Urothelium cell line (cell line): Measurements from ENCODE around the gene FANCC.
A peak's percentile ranks its signal among the peaks of the same experiment; 100 is the strongest.

Experiments
- DNase-seq: peaks from one replicate; pipeline ENCODE4 v3.0.0; 2011; ENCODE audit warnings: low spot score, mixed read lengths
- FAIRE-seq: peaks from 2 replicates; lab custom pipeline; 2011; peaks lifted over from hg19 to GRCh38; lab: Jason Lieb, UNC

FANCC gene

DNA sequence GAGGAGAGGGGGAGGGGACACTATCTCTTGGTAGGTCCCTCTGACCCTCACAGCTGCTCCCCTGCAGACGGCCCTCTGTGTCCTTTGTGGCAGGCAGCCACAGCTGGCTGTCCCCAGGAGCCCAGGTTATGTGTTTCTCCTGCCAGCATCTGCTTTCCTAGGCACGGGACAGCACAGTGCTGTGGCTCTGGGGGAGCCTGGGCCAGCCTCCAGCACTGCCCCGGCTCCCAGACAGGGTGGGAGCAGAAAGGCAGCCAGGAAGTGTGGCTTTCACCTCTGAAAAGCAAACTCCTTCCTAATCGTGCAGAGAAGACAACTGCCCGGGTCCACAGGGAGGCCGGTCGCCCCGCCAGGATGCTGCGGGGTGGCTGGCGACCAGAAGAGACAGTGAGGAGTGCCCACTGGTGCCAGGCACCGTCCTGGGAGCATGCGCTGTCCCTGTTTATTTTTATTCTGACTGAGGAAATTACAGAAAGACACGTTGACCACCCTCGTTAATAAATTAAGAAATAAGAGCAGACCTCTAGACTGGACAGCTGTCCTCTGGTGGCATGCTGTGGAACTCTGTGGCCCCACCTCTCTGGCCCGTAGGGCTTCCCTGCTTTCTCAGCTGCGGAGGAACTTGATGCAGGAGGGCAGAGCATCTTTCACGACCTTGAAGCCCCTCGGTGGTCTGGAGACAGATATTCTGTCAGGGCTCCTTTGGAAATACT lies 240.3 kb downstream of the FANCC start:
- no peak for FAIRE-seq
- no peak for DNase-seq

DNA sequence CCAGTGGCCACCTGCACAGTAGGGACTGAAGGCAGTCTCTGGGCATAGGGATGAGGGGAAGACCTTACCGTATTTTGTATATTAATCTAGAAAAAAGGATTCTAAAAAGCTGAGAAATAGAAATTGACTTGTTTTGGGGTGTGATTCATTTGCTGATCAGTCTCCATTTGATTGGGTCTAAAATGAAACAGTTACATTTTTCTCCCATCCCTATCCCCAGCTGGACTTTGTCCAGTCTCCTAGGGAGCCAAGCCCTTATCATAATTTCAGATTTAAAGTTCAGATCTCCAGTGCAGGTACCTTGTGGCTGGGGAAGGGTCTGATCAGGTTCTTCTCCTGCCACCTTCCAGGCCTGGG lies 240.8 kb downstream of the FANCC start:
- DNase-seq (no peak), FAIRE-seq (no peak)

DNA sequence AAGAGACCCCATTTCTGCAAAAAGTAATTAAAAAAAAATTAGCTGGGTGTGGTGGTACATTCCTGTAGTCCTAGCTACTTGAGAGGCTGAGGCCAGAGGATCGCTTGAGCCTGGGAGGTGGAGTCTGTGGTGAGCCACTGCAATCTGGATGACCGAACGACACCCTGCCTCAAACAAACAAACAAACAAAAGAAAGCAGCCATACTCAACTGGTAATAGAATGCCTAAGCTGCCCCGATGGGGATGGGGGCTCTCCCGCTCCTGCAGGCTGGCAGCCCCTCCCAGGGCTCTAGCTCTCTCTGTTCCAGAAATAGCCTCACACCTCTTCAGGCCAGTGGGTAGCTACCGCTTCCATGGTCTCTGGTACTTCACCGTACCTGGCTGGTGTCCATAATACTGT lies 241.8 kb downstream of the FANCC start:
- DNase-seq (no peak), FAIRE-seq (no peak)

DNA sequence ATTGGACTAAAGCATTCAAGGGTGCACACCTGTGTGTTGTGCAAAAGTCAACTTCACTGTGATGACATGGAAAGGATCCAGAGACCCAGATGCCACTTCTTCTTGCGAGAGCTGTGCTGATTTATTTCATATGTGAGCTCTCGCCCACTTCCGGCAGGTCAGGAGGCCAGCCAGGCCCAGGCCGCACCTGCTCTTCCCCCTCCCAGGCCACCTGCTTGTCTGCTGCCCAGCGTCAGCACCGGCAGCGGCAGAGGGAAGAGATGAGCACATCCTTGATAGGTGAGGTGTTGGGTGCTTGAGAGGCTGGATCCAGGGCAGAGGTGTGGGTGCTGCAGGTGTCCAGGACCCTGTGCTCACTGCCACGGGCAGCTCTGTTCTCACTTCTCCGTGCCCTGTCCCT lies 242.9 kb downstream of the FANCC start:
- FAIRE-seq (peak; percentile 5), DNase-seq (no peak)

DNA sequence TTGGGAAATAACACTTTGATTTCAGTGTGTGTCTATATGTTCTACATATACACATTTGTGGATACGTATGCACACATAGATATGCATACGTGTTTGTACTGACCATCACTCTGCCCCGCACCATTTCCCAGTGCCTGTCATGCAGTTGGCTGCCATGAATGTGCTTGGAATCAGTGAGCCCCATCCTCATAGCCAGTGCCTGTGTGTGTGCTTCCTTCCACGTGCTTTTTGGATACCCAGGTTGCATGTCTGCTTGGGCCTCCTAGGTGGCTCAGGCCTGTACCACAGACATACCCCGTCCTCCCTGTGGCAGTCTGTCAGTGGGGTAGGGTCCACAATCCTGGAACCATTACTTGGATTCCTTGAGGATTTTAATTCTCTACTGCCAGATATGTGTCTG lies 243.6 kb downstream of the FANCC start:
- FAIRE-seq (no peak), DNase-seq (no peak)

DNA sequence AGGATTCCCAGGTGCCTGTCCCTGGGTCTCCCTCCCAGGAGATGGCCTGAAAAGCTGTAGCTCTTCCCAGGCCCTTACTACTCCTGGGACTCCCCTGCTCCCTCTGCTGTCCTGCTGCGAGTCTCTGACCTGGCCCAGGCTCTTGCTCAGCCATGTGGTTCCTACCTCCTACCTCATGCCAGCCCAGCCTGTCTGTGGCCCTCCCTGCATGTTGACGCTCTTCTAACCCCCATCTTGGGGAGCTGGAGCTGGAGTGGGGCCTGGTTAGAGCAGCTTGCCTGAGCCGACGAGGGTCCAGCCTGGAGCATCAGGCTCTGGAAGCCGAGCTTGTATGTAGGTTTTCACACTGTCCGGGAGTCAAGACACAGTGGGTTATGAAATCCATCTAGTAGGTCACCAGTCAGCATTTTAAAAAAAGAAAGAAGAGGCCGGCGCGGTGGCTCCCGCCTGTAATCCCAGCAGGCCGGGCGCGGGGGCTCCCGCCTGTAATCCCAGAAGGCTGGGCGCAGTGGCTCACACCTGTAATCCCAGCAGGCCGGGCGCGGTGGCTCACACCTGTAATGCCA lies 244.4 kb downstream of the FANCC start:
- FAIRE-seq, result no peak
- DNase-seq, result peak; percentile 17

DNA sequence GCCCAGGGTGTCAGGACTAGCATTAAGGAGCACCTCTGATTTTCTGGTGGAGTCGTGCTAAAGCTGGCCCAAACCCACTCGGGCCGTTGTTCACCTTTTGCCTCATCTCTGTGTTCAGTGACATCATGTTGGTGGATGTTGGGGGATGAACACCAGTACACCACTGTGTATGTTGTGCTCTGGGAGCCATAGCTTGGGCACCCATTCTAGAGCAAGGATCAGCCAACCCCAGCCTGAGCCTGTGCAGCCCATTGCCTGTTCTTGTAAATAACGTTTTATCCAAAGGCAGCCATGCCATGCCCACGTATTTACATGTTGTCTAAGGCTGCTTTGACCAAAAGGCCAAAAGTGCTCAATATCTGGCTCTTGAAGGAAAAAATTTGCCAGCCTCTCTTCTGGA lies 245.6 kb downstream of the FANCC start:
- FAIRE-seq (peak; percentile 63), DNase-seq (no peak)

DNA sequence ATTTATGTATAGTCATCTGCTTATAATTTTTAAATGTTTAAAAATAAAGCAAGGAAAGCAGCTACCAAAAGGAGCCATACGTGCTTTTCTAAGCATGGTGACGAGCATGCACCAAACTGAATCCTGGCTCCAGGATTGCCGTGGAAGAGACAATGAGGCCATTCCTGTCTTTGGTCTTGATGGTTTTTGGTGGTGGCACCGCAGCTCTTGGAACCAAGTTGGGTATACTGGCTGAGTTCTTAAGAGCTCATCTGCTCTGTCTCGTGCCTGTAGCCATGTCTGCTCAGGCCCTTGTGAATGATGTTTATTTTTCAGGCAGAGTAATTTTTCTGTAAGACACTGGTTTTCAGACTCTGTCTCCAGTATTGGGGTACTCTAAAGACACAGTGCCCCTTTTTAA lies 246.1 kb downstream of the FANCC start:
- FAIRE-seq, result no peak

DNA sequence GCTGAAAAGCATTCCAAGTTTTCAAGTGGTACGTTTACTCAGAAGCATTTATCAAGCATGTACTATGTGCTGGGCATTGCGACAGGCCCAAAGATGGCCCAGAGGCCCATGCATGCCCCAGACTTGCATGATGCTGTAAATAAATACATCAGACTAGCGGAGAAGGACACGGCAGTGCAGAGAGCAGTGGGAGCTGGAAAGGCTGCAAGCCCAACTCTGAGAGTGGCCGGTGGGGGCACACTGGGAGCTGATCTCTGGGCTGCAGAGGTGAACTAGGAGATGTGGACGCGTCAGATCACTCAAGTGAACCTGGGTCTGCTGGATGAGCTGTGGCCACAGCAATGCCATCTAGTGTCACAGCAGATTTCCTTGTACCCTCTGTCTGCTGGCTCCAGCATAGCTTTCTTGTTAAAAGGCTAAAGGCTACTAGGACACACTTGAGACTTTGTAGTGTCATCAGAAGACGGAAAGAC lies 246.9 kb downstream of the FANCC start:
- no peak for FAIRE-seq
- DNase-seq, result no peak

More for the DNA sequence above, 246.1 kb downstream of the FANCC start:
- no peak for DNase-seq

DNA sequence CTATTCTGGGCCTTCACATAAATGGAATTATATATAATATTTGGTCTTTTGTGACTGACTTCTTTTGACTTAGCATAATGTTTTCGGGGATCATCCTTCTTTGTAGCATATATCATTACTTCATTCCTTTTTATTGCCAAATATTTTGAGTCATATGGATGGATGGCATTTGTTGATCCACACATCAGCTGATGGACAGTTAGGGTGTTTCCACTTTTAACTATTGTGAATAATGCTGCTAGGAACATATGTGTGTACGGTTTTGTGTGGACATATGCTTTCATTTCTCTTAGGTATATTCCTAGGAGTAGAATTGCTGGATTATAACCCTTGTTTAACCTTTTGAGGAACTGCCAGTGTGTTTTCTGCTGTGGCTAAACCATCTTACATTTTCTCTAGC lies 249.6 kb downstream of the FANCC start:
- FAIRE-seq, result no peak
- no peak for DNase-seq

DNA sequence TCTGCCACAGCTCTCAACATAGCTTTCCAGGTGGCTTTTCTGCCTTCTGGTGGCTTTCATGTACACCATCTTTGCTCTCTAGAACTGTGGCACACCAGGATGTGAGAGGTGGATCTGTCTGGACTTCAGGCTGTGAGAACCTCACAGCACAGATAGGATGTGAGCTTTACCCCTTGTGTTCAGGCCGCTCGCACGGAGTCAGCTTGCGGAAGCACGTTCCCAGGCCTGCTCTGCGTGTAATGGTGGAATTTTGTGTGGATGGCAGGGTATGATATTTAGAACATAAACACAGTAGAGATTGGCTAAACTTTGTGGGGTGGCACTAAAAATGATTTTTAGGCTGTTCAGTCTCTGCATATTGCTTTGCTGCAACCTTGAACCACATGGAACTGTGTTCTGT lies 250.5 kb downstream of the FANCC start:
- FAIRE-seq (no peak), DNase-seq (no peak)

DNA sequence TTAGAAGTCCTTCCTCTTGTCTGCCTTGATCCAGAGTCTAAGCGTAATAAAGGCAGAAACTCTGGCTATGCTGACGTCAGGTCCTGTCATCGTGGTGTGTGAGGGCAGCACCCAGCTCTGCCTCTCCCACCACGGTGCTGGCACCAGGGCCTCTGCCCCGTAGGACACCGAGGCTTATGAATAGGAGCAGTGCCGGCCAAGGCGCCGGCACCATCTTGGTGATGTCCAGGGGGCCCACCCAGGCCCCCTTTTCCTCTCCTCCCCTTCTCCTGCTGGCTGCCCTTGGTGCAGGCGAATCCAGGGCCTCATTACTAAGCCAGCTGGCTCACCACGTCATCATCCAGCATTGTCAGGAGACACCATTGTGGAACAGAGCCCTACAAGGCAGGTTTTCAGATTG lies 252.3 kb downstream of the FANCC start:
- no peak for FAIRE-seq

DNA sequence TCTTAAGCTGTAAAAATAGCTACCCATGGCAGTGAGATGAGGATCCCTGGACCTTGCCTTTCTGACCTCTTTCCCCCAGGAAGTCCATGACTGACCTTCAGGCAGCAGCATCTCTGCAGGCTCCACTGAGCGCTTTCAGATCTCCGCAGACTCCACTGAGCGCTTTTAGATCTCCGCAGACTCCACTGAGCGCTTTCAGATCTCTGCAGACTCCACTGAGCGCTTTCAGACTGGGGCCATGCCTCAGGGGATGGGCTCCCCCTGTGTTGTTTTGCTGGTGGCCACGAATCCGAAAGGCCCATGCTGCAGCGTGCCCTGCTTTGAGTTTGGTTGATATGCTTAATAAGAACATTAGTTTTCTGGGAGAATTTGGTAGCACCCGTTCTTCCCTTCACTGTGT lies 254.2 kb downstream of the FANCC start:
- no peak for FAIRE-seq
- no peak for DNase-seq

More for the DNA sequence above, 252.3 kb downstream of the FANCC start:
- DNase-seq, result no peak

DNA sequence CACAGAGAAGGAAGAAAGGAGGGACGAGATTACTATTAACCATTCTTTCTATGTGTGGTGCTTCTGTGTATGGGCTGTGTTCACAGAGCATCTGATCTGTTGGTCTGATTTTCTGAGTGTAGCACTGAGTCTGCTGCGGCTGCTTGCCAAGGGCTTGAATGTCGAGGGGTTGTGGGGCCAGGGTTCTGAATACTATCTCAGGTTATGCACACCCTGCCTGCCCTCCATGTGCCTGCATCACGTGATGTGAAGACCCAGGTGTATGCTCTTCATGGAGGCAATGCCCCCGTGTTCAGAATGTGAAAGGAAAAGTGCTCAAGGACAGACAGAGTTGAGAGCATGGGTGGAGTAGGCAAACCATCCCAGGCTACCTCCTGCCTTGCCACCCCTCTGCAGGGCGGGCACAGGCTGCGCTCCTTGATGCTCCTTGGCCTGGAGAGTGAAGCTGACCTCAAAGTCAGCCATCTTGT lies 254.9 kb downstream of the FANCC start:
- DNase-seq, result no peak
- no peak for FAIRE-seq

DNA sequence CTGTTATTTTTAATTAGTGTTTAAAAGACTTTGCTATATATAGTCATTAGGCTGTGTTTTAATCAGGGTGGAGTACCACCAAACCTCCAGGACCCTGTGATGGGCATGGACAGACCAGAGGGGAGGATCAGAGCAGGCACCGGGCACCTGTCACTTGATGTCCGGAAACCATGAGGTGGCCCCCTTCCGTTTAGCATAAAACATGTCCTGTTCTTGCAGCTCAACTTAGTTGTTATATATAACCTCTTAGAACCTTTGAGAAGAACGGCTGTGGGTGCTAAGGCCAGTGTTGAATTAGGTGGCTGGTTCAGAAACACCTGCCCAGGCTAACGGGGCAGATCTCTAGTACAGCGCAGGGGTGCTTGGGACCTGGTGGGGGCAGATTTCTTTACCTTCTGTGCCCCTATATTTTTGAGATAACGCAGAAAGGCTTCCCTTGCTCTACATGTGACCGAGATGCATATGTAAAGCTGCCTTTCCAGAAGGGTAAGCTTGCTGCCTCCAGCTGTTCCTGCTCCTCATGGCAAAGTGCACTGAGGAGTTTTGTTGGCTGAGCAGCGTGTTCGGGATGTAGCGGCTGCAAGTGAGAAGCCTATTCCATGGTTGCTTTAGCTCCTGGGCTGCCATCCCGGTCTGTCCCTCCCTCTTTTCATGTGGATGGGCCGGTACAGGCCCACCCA lies 255.5 kb downstream of the FANCC start:
- DNase-seq, result no peak
- no peak for FAIRE-seq

DNA sequence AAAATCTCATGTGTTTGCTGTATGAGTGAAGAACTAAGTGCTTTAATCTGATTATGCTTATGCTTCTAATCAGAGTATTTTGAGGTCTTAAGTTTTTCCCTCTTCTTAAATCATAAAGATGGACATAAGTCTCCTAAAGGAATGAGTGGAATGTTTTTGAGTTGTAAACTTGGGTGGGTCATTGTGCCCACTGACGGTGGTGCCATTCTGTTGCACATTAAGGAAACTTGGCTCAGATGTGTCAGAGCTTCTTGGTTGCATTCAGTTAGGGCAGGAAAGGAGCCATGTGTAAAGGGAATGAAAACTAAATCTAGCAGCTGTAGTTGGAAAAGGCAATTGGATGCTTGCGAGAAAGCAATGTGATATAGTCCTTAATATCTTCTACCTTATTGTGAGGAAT lies 256.6 kb downstream of the FANCC start:
- DNase-seq (no peak), FAIRE-seq (no peak)

DNA sequence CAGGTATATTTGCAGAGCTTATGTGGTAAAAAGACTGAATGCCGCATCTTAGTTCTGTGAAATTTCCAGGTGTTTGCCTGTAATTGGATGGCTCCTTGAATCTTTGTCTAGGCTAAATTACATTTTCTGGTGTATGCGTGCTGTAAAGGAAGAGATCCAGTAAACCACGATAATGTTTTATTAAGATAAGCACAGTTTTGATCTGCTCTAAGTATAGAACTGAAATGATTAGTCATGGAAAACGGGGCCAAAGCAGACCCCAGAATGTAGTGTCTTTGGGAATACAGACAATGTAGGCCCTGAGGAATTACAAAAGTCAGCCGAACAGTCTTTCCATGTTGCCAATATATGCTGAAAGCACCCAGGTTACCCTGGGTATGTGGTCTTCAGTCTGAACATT lies 257.3 kb downstream of the FANCC start:
- no peak for DNase-seq
- FAIRE-seq, result no peak

DNA sequence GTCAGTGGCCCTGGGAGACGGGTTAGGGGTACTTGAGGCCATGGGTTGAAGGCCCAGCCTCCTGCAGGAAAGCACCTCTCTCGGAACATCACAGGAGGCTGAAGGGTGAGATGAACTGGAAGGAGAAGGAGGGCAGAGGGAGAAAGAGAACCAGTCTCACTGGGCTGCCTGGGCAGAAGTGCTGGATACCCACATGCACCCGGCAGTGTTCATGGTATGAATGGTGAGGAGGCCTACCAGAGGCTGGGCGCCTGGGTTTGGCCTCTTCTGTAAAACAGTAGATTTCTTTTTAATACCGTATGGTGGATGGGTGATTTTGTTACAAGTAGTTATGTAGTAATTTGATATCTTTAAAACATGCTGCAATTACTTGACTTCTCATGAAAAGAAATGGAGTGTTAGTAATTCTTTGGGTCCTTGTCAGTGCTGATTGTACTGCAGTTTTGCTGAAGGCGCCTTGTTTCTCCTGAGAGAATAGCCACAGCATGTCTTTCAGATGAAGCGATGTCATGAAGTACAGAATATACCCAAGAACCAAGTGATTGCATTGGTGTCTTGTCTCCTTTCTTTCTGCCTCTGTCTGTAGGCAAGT lies 258.6 kb downstream of the FANCC start:
- FAIRE-seq (no peak), DNase-seq (no peak)

DNA sequence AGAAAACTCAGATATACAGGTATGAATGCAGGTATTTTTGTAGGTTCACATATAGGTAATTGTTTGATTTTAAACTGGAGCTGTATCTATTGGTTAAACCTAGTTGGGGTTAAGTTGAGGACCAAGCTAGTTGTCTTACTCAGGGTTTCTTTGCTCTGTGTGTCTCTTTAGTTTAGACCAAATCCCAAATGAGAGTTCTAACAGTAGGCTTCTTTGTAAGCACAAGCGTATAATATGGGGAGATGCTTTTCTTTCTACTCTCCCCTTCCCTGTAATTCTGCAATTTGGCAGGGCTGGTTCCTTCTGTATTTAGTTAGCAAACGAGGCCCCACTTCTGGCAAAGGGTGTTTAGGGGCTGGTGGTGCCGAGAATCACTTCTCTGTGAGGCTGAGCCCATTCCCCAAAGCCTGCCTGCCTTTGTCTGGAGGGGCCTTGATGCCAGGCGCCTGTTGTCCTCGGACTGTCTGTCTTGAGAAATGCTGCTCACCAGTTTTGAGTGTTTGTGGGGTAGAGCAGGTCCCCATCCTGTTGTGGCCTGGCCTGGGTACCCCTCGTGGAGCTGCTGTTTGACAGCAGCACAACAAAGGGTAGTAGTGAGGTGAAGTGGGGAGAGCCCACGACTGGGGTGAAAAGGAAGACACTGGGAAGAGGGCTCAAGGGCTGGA lies 259.3 kb downstream of the FANCC start:
- FAIRE-seq (no peak), DNase-seq (no peak)

DNA sequence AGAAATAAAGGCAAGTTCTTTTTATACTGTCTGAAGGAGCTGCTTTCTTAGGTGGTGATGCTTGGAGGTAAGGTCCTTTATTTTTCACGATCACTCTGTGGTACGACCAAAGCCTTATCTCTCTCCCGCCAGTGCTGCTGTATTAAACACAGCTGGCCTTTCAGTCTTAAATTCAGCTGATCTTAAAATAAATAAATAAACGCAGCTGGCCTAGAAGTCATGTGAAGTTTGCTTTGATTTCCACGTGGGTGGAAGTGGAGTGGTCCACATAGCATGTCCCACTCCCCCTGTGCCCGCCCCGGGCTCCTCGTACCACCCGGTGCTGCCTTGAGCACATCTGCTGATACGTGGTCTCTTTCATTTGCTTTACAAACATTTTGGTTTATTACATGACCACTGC lies 260.4 kb downstream of the FANCC start:
- no peak for FAIRE-seq
- DNase-seq, result no peak

DNA sequence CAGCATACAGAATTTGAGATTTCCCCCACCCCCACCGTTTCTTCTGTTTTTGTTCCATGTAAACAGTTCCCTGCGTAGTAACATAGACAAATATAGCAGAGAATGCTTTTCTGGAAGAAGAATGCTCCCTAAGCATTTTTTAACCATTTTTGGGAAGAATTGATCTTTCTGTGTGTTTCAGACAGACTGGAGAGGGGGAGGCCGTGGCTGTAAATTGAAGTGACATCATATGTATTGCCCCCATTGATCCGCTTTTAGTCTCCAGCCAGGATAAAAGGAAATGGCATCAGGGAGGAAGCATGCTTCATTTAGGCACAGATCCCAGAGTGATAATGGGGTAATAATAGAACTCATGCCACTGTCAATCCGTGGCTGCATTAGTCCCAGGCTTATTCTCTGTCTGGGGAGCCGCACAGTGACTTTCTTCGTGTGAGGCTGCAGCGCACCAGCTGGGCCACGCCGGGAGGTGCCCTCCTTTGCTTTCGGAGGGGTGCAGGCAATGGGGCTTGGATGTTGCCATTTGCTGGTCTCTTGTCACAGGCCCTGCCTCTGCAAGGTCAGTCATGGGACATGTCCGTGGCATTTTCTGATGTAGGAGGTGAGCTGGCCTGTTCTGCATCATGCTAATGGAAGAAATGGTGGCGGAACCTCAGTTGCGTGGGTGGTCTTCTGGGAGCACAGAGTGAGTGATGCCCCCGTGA lies 261.5 kb downstream of the FANCC start:
- DNase-seq (no peak), FAIRE-seq (no peak)
